Parietal lobe (tissue), 2 donors: ENCODE measurements around the gene MFSD2B. TPM values are rescaled to one million over a fixed set of nuclear protein-coding genes. Genes with fewer than 3 reads are reported as not detected.

Experiments used
- small RNA-seq: library from RNA; depleted of rRNA; stranded (forward); fragments of <200 nt; gene quantifications from one replicate; pipeline ENCODE3, GENCODE V24; 2014; ENCODE audit warnings: low replicate concordance
- total RNA-seq: library from RNA; depleted of rRNA; stranded (reverse); fragments of >200 nt; gene quantifications from one replicate; pipeline ENCODE4 v1.2.3, GENCODE V29; 2014

Gene MFSD2B
- total RNA-seq, result 0.63 TPM

GRCh38 chr2:24009680-24010476 lies at the start of gene MFSD2B:
Gene MFSD2B (plus strand): TSS chr2:24010085. CDS start chr2:24010097, 12 bp downstream.

GRCh38 chr2:24046930-24047702 lies 37.2 kb downstream of the MFSD2B start, which contains the start of gene WDCP:
Gene WDCP (minus strand): TSS chr2:24047391. CDS start chr2:24039494, 7,897 bp downstream.

GRCh38 chr2:24049485-24050021 lies 39.7 kb downstream of the MFSD2B start, which contains the start of gene FKBP1B:
Gene FKBP1B (plus strand): TSS chr2:24049741. CDS start chr2:24049850, 109 bp downstream.

Small RNA genes lying within 50 kb of the gene (small RNA-seq; reads per million reads assigned to genes)
- gene RN7SL610P (not detected), gene RNU6-370P (not detected)

Other genes with a start within 250 kb of the MFSD2B start
- gene ATAD2B, start 83.0 kb upstream of the MFSD2B start, total RNA-seq, result 98.3 TPM
- gene UBXN2A, start 69.6 kb upstream of the MFSD2B start, total RNA-seq, result 33.5 TPM
- gene WDCP, start 37.3 kb downstream of the MFSD2B start, total RNA-seq, result 21.9 TPM
- gene FKBP1B, start 39.7 kb downstream of the MFSD2B start, total RNA-seq, result 64.5 TPM
- 86.1 TPM for gene SF3B6, start 66.2 kb downstream of the MFSD2B start, total RNA-seq
- 17.2 TPM for gene TP53I3, start 74.7 kb downstream of the MFSD2B start, total RNA-seq
- 1.6 TPM for gene PFN4, start 113.2 kb downstream of the MFSD2B start, total RNA-seq
- 80.1 TPM for gene FAM228B, start 113.4 kb downstream of the MFSD2B start, total RNA-seq
- gene FAM228A, start 165.0 kb downstream of the MFSD2B start, total RNA-seq, result 9.4 TPM